Hepatocyte (in vitro differentiated cells): ENCODE measurements around the gene LRCOL1. TPM values are rescaled to one million over a fixed set of nuclear protein-coding genes. Genes with fewer than 3 reads are reported as not detected.

Experiments used
- DNase-seq: peaks from one replicate; pipeline ENCODE4 v3.0.0-alpha.2; 2016; ENCODE audit warnings: low spot score
- H2AFZ ChIP-seq: fragments of 200-600 bp; sonication (generic); 2 replicates; pipeline ENCODE4 v1.6.0; 2016; ENCODE audit warnings: antibody characterized with exemption, mild to moderate bottlenecking
- H3K27ac ChIP-seq: fragments of 200-600 bp; sonication (generic); 2 replicates; pipeline ENCODE4 v1.5.1; 2016; ENCODE audit warnings: mild to moderate bottlenecking
- H3K27me3 ChIP-seq: fragments of 200-600 bp; sonication (generic); 2 replicates; pipeline ENCODE4 v1.6.1; 2016
- H3K36me3 ChIP-seq: fragments of 200-600 bp; sonication (generic); replicated peaks from 2 replicates; pipeline ENCODE4 v1.5.1; 2016; ENCODE audit warnings: low read depth; ENCODE audit not compliant: insufficient read depth
- H3K4me1 ChIP-seq: fragments of 200-600 bp; sonication (generic); 2 replicates; pipeline ENCODE4 v1.5.1; 2016; ENCODE audit warnings: mild to moderate bottlenecking, moderate library complexity; ENCODE audit not compliant: insufficient read depth
- H3K4me2 ChIP-seq: fragments of 200-600 bp; sonication (generic); 2 replicates; pipeline ENCODE4 v1.6.0; 2016
- H3K4me3 ChIP-seq: fragments of 200-600 bp; sonication (generic); 2 replicates; pipeline ENCODE4 v1.5.1; 2016; ENCODE audit warnings: mild to moderate bottlenecking
- H3K79me2 ChIP-seq: fragments of 200-600 bp; sonication (generic); 2 replicates; pipeline ENCODE4 v1.6.0; 2017; ENCODE audit warnings: mild to moderate bottlenecking
- H3K9me2 ChIP-seq: fragments of 200-600 bp; sonication (generic); replicated peaks from 2 replicates; pipeline ENCODE4 v1.6.0; 2017; ENCODE audit warnings: mild to moderate bottlenecking; ENCODE audit not compliant: insufficient read depth
- H3K9me3 ChIP-seq: fragments of 200-600 bp; sonication (generic); 2 replicates; pipeline ENCODE4 v1.5.1; 2016; ENCODE audit warnings: low read depth, mild to moderate bottlenecking
- H4K20me1 ChIP-seq: fragments of 200-600 bp; sonication (generic); 2 replicates; pipeline ENCODE4 v1.6.0; 2016; ENCODE audit warnings: mild to moderate bottlenecking; ENCODE audit not compliant: insufficient read depth, poor library complexity, severe bottlenecking
- EZH2 ChIP-seq: fragments of 200-600 bp; sonication (generic); IDR thresholded peaks from 2 replicates; pipeline ENCODE4 v1.6.1; 2016; ENCODE audit warnings: antibody characterized with exemption, mild to moderate bottlenecking, borderline replicate concordance
- EZH2phosphoT487 ChIP-seq: fragments of 200-600 bp; sonication (generic); IDR thresholded peaks from one replicate; pipeline ENCODE4 v1.6.1; 2018; ENCODE audit warnings: antibody characterized with exemption, mild to moderate bottlenecking, low read depth, moderate library complexity; ENCODE audit not compliant: unreplicated experiment, severe bottlenecking
- WGBS: methylation state at CpG from one replicate; pipeline ENCODE4 v1.1.6; 2016; ENCODE audit warnings: low lambda C conversion rate; ENCODE audit errors: missing lambda C conversion rate; 5-methylcytosine and 5-hydroxymethylcytosine counted together
- polyA plus RNA-seq: library from polyadenylated mRNA; unstranded; fragments of >200 nt; fragmentation: Nextera tagmentation; extraction: Ambion mirVana; gene quantifications from 2 replicates; pipeline ENCODE4 v1.2.1, GENCODE V29; 2016
- total RNA-seq: library from RNA; depleted of rRNA; stranded (reverse); fragments of >200 nt; gene quantifications from 2 replicates; pipeline ENCODE4 v1.2.3, GENCODE V29; 2014
- TF ChIP-seq, protein P1 (sequence below): fragments of 200-600 bp; sonication (generic); IDR thresholded peaks from 2 replicates; pipeline ENCODE4 v1.5.1; 2016; ENCODE audit warnings: antibody characterized with exemption, mild to moderate bottlenecking; ENCODE audit not compliant: poor library complexity

Gene LRCOL1
- total and polyA plus RNA-seq, 2 experiments from 2014 or later: 0.28 TPM; not detected in 1

- Histone ChIP-seq H3K9me2 (no peaks in the 10 kb centered on the region), H4K20me1 (no peaks in the 10 kb centered on the region), H3K9me3 (no peaks in the 10 kb centered on the region), H3K4me1 (no peaks in the 10 kb centered on the region), H3K79me2 (no peaks in the 10 kb centered on the region), H3K4me3 (no peak overlapping the region), H3K27me3 (no peaks in the 10 kb centered on the region), H3K36me3 (no peaks in the 10 kb centered on the region), H2AFZ (no peak overlapping the region), H3K27ac (no peak overlapping the region), H3K4me2 (no peak overlapping the region)
- TF ChIP-seq EZH2: no peak
- no peak for TF ChIP-seq EZH2phosphoT487
- TF ChIP-seq, protein P1, sequence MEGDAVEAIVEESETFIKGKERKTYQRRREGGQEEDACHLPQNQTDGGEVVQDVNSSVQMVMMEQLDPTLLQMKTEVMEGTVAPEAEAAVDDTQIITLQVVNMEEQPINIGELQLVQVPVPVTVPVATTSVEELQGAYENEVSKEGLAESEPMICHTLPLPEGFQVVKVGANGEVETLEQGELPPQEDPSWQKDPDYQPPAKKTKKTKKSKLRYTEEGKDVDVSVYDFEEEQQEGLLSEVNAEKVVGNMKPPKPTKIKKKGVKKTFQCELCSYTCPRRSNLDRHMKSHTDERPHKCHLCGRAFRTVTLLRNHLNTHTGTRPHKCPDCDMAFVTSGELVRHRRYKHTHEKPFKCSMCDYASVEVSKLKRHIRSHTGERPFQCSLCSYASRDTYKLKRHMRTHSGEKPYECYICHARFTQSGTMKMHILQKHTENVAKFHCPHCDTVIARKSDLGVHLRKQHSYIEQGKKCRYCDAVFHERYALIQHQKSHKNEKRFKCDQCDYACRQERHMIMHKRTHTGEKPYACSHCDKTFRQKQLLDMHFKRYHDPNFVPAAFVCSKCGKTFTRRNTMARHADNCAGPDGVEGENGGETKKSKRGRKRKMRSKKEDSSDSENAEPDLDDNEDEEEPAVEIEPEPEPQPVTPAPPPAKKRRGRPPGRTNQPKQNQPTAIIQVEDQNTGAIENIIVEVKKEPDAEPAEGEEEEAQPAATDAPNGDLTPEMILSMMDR: no peak
- 98% methylated on average over 11 of the region's 11 CpGs for WGBS
- no peak for DNase-seq
Observed at GRCh38 chr12:132575661-132576060, 34.7 kb downstream of the LRCOL1 start.

DNA sequence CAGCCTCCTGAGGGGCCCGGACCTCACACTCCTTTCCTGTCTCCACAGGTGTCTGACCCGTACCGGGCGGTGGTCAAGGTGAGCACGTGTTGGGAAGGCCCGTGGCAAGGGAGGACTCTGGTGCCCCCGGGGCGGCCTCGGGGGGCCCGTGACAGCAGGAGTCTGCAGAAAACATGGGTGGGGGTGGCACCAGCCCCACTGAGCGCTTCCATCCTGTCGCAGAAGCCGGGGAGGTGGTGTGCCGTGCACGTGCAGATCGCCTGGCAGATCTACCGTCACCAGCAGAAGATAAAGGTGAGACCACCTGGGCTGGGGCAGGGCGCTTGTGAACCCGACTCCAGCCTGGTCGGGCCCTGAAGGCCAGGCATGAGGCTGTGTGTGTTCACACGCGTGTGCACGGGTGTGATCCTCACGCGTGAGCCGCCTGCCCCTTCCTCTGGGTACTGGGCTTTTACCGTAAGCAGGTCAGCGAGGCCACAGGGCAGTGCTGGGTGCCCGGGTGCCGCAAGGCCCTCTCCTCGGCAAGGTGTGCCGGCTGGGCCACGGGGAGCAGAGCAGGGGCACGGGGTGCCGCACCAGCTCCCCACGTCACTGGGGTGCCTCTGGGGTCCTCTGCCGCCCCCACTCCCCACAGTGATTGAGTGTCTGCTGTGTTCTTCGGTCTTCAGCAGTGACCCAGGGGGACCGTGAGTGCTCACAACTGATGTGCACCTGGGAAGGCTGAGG lies 35.9 kb downstream of the LRCOL1 start:
- Histone ChIP-seq H3K9me3 (no peaks in the 10 kb centered on the region), H3K79me2 (no peaks in the 10 kb centered on the region), H3K9me2 (no peaks in the 10 kb centered on the region), H3K27me3 (no peaks in the 10 kb centered on the region), H3K4me3 (no peak overlapping the region), H3K27ac (no peak overlapping the region), H3K36me3 (no peaks in the 10 kb centered on the region), H4K20me1 (no peaks in the 10 kb centered on the region), H3K4me1 (no peaks in the 10 kb centered on the region), H2AFZ (no peak overlapping the region), H3K4me2 (no peak overlapping the region)
- 96% methylated on average over 39 of the region's 39 CpGs for WGBS
- DNase-seq: no peak
- TF ChIP-seq EZH2 (no peak), EZH2phosphoT487 (no peak)
- TF ChIP-seq, protein P1: no peak

DNA sequence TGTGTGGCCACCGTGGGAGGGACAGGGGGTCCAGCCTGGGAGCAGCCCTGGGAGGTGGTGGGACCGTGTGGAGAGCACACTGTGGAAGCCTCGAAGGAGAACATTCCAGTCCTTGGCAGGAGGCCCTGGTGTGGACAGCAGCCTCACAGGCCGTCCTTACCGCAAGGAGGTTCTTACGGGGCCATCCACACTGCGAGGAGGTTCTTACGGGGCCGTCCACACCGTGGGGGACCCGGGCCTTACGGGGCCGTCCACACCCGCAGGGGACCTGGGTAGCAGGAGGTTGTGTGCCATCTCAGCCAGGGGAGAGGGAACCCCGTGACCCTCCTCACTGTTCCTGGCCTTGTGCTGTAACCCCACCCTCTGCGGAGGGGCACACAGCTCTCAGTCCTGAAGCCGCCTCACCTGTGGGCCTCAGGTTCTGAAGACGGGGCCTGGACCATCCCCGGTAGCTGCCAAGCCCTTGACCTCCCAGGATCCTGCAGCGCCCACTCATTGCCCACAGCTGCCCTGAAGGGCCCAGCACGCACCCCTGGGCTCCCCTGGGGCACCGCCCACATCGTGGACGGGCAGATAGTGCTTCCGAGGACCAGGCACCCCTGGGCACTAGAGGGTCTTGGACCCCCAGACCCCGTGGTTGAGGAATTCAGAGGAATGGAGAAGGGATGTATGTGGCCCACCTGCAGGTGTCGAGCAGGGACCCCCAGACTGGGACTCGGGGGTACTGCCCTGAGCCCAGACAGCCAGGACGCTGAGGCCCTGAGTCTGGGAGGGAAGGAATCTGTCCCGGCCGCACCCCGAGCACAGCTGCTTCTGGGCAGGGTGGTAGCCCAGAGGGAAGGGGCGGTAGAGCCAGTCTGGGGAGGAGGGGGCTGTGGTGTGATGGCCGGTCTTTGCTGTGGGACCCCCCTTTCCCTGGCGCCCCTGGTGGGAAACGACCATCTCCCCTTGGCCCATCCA lies 37.3 kb downstream of the LRCOL1 start:
- H3K79me2 ChIP-seq: no peaks in the 10 kb centered on the region
- no peak overlapping the region for H3K4me2 ChIP-seq
- no peak overlapping the region for H2AFZ ChIP-seq
- H4K20me1 ChIP-seq: no peaks in the 10 kb centered on the region
- H3K9me3 ChIP-seq: no peaks in the 10 kb centered on the region
- 95% methylated on average over 35 of the region's 36 CpGs for WGBS
- H3K27me3 ChIP-seq: no peaks in the 10 kb centered on the region
- H3K27ac ChIP-seq: no peak overlapping the region
- DNase-seq: no peak
- no peaks in the 10 kb centered on the region for H3K36me3 ChIP-seq
- TF ChIP-seq, protein P1: no peak
- TF ChIP-seq EZH2phosphoT487: no peak
- TF ChIP-seq EZH2: no peak
- H3K4me1 ChIP-seq: no peaks in the 10 kb centered on the region
- no peak overlapping the region for H3K4me3 ChIP-seq
- no peaks in the 10 kb centered on the region for H3K9me2 ChIP-seq
